Right renal cortex interstitium (tissue), 3 donors: ENCODE data around the gene SYT1. TPM values are rescaled to one million over a fixed set of nuclear protein-coding genes. Genes with fewer than 3 reads are reported as not detected.

Source experiments
- DNase-seq, 3 donors: peaks; one replicate each; pipeline ENCODE4 v3.0.0-alpha.2; 2013; ENCODE audit warnings: low read depth in 3 of 3, low spot score in 2 of 3
- polyA plus RNA-seq, 3 donors: library from polyadenylated mRNA; unstranded; fragments of 120-200 nt; gene quantifications; one replicate each; pipeline ENCODE4 v1.2.1, GENCODE V29; 2013; ENCODE audit not compliant: insufficient read length in 3 of 3

The SYT1 gene
- polyA plus RNA-seq, 3 donors, result 21.4 to 23.9 (median 21.8) TPM

DNA sequence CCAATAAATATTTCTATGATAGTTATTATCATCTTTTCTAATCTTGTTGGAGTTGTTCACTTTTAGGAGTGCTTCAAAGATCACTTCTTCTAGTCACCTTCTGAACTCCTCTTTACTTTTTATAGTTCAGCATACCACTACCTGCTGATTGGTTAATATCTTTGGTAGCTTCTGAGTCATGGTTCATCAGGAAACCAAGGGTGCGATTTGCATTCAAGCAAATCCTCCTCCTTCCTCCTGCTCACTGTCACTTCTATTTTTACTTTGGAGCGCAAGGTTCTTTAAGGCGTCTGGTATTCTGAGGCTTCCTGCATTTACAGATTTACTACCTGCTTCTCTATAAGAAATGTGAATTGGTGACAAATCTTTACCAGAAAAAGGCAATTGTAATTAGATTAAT, 24.0 kb downstream of the SYT1 start:
- no peak for DNase-seq

DNA sequence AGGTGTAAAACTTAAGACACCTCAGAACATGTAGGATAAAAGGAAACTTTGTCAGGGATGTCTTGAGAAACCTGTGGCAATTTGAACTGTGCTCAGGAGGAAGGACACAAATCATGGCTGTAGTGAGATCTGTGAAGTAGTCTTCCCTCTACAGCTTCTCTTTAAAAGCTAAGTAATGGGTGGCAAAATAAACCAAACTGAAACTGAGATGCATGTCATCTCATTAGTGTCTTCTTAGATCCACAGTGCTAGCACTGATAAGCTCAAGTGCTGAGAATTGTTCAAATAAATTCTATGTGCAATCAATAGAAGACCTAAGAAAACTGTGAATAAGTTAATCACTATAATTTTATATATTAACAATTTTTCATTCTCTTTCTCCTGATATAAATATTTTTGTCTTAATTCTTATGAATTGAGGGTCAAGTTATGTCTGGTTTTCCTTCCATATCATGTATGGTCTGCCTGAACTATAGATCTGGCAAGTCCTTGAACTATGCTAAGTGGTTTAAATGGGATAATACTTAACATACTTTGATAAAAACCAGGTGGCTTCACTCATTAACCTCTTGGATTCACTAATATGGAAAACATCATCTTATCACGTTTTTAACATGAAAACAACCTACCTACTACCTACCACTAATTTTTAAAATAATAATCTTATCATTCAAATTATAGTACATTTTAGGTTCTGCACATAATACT, 27.2 kb downstream of the SYT1 start:
- no peak for DNase-seq

DNA sequence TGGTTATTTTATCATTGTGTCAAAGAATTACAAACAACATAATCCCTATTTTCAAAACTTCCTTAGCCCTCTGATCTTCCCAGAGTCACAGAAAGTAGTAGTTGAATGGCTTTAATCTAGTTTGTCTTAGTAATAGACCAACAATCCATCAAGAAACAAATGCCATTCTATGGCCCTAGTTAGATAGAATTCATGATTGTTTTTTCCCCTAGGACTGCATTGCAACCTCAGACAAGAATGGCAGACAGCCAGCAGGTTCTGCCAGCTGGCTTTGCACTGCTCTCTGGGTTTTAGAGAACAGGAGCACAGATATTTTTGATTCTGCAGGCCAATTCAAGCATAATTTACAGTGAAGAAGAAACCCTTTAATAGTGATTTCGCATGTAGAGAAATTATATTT, 33.8 kb downstream of the SYT1 start:
- no peak for DNase-seq

DNA sequence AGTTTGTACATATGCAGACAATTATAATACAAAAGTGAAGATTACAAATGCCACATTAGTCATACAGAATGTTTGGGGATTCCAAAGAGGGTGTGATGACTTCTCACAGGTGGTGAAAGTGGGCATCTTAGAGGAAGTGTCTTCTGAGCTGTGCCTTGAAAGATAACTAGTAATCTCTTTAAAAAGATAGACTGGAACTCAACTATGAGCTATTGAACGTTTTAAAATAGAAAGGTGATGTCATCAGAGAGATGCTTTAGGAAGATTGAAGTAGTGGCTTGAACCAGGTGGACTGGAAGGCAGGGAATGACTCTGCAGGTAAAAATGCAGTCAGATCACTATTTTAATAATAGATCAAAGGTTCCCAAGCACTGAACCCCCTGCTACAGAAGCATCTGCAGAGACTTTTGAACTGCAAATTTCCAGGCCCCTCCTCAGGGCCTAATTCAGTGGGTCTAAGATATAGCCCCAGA, 50.3 kb downstream of the SYT1 start:
- no peak for DNase-seq

DNA sequence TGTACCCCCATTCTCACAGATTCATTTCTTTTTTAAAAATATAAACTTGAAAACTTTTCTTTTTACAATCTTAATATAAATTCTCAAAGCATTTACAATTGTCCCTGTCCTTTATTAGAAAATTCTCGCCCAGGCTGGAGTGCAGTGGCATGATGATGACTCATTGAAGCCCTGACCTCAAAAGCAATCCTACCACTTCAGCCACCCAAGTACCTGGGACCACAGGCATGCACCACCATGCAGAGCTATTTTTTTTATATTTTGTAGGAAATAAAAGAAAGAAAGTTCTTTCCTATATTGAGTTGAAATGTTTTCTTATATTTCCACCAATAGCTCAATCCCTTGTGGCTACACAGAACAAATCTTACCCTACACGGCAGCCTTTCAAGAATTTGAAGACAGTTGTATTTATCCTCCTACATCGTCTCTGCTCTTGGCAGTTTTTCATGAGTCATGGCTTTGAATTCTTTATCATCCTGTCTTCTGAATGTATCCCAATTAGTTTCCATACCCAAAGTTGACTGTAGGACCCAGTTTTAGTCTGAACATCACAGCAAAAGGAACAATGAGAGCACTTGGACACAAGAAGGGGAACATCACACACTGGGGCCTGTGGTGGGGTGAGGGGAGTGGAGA, 52.4 kb downstream of the SYT1 start:
- no peak for DNase-seq

DNA sequence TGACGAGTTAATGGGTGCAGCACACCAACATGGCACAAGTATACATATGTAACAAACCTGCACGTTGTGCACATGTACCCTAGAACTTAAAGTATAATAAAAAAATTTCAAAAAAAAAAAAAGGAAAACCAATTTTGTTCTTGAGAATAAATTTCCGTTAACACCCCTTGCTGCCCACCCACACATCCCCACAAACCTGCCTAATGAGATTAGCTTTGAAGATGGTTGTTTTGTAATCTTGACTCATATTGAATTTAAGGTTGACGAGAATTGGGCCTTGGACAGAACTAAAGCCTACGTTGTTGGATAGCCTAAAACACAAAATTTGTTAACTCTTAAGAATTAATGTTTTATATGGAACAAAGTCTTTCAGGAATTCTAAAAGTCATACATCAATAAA, 52.9 kb downstream of the SYT1 start:
- no peak for DNase-seq

DNA sequence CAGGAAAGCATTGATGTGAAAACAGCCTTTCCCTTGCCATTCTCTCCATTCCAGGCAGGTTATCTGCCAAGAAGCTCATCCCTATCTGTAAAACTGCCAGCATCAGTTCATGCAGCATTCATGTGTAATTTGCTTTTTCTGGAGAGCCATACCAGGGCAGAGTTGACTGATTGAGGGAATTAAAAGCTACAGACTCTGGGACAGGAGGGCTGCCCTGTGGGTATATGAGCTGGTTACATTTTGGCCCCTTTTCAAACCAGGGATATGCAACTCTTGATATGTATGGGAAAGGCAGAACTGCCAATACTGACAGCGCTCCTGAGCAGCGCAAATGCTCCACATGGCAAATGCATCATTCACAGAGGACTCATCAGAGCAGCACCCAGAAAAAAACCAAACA, 53.7 kb downstream of the SYT1 start:
- no peak for DNase-seq

DNA sequence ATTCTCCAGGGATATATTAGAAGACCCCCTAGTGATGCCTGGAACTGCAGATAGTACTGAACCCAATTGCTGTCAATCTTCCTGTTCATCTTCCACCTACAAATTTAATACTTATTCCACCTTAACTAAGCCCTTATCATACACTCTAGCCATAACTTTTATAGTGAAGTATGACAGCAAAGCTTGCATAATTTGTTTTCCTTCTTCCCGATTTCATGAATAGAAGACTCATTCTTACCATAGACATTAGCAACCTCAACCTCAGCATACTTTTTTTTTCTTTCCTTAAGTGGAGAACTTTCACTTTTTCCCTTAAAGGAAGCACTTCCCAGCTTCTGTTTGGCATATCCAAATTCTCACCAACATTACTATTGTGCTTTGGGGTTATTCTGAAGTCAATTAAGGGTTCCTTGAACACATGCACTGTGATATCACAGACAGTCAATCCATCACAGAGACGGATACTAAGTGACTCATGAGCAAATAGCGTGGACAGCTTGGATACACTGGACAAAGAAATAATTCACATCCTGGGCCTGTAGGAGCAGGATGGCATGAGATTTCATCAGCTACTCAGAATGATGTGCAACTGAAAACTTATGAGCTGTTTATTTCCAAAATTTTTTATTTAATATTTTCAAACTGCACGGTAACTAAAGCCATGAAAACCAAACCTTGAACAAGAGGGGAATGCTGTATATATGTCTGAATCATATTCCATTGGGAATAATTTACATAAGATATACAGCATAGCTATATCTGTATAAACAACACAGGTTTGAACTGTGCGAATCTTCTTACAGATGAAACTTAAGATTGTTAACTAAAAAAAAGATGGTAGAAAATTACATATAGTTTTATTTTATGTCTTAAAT, 63.9 kb downstream of the SYT1 start:
- no peak for DNase-seq

DNA sequence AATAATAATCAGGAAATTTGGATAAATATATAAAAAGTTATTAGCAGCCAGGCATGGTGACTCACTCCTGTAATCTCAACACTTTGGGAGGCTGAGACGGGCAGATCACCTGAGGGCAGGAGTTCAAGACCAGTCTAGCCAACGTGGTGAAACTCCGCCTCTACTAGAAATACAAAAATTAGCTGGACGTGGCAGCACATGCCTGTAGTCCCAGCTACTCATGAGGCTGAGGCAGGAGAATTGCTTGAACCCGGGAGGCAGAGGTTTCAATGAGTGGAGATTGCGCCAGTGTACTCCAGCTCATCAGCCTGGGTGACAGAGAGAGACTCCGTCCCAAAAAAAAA, 64.5 kb downstream of the SYT1 start:
- DNase-seq, result no peak

DNA sequence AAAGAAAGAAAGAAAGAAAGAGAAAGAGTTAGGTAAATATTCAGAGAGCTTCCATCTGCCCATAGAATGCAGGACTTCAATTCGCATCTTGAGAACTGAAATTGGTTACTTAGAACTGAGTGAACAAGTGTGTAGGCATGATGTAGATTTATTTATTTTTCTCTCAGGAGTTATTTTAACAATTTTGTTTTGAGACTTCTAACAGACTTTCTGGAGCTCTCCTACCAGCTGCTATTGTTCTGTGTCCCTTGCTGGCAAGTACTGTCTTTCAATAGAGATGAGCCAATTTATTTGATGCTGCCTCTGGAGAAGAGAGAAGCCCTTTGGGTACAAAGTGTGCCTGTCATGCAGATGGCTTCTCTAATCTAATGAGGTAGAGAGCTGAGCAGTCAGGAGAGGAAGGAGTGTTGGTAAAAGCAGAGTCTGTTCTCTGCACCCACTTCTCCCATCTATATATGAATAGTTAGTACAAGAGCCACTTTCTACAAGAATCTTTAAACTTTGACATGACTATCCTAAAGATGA, 67.0 kb downstream of the SYT1 start:
- DNase-seq, result no peak

DNA sequence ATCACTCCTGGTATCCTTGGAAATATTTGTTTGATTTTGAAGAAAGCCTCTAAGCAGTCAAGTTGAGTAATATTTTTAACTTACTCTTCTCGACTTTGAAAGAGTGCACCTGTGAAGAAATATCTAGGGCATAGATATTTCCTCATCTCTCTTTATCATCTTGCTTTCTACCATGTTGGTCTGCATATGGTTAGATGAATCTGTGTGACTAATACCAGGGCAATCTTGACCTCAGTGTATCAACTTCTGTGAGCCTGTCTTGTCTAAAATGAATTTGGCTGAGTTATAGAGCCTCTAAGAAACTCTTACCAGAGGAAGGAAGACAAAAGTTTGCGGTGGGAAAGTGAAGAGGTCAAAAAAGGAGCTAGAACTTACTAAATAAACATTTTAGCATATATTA, 68.4 kb downstream of the SYT1 start:
- no peak for DNase-seq

DNA sequence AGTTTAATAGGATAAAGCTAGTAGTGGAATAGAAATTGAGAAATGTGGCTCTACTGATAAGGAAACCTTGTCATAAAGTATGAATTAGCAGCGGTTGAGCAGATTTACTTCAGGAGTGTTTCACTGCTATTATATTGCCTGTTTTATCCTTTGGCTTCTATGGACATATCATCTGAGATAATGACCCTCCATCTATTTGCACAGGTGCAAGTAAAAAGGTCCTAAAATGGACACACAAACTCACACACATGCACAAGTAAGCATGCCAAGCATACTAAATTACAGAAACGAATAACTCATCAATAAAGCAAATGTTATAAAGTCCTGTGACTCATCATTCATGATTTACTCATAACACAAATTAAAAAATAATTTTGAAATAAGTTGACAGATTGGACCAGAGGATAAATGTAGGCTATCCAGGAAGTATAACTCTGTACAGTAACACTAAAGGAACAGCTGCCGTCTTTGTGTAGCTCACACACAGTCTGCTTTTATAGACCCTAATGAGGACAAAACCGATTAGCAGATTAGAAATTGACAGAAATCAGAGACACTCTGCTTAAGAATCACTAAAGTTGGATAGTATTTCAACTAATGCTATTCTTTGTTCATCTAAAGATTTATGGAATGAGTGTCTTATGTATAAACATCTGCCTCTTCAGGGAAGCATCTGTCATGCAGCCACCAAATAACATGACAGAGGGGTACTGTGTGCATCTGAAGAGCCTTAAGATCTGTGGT, 73.9 kb downstream of the SYT1 start:
- DNase-seq, result no peak

DNA sequence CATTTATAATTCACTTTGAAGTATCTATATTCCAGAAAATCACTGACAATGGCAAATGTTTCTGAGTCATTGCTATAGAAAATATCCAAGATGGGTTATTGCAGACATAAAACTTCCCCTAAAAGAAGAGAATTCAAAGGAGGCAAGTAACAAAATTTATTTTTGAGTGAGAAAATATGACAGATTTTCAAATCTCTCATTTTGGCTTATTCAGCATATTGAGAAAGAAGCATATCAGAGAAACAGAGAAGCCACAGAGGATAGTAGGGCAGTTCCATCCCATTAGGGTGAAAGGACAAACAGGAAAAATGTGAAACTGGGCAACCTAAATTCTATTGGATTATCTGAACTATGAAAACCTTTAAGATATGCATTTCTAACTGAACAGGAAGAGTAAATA, 85.0 kb downstream of the SYT1 start:
- DNase-seq, result no peak

DNA sequence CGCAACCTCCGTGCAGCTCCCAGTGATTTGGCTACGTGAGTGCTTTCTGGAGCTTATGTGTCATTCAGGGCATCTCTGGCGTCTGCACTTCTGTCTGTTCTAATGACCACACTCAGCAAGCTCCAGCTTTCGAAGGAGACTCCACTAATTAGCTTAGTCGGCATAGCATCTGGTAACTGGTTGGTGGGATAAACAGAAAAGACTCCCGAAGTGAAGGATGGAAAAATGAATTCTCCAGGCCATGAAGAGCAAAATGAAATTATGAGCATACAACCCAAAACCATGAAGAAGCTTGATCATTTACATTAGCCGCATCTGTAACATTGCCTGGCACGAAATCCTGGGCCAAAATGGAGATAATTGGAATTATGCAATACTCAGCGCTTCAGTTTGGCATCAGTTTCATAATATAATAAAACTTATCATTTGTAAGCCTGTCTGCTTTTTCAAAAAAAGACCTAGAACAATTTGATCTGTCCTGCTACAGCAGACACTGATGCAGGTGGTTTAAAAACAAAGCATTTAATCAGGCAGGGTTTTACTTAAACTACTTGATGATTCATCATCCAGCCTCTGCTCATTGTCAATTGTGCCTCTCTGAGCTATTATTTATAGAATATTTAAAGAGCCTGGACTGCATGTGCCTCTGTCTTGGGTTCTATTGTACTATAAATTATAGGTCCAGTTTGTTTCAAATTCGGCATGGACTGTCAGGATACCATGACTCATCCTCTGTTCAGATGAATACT, 87.4 kb downstream of the SYT1 start:
- no peak for DNase-seq

DNA sequence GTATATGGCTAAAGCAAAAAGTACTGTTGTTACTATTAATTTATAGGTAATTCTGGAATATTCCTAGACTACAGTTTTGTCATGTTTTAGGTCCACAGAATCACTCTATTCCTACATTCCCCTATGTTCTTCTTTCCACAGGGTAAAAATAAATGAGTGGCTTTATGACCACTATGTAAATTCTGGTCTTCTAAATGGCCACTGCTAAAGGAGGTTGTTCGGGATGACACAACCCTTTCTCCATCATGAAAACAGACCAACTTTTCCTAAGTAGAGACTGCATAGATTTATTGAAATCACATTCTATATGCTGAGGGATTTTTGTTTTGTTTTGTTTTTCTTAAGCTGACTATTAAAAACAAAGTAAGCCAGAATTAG, 88.0 kb downstream of the SYT1 start:
- no peak for DNase-seq

DNA sequence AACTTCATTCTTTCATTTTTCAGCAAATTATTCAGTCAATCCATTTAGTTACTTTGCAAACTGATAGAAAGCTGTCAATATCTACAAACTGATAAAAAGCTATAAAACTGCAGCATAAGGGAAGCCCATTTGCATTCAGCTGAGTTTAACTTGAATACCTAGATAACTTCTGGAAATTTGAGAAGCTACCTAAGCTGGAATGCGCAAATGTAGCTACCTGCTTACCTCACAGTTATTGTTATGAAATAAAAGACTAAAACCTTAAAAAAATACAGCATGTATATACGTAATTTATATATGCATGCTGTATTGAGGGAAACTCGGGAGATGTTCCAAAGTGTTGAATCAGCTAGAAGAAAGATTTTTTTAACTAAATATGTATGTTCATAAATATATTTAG, 94.4 kb downstream of the SYT1 start:
- no peak for DNase-seq

DNA sequence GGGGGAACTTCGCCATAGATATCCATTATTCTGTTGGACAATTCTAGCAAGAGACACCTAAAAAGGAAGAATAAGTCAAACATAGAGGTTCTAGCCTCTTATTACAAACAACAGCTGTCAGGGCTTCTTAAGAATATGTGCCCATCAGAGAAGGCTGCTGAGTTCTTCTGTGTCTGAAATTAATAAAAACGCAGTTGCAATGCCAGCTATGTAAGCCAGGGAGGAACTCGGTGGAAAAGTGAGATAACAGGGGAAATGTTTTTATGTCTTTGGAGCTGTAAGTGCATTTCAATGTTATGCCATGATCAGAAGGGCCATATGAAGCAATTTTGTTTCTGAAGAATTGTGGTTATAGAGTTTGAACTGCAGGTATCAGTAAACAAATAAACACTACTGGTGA, 95.0 kb downstream of the SYT1 start:
- DNase-seq, result no peak

DNA sequence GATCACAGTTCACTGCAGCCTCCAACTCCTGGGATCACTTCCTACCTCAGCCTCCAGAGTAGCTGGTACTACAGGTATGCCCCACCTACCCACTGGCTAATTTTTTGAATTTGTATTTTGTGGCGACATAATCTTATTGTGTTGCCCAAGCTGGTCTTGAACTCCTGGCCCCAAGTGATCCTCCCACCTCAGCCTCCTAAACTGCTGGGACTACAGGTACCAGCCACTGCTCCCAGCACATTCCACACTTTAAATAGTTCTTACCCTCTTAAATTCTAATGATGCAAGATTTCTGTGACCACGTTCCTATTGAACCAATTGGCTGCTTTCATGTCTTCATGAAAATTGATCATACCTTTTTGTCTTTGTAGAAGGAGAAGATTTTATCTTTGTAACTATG, 96.6 kb downstream of the SYT1 start:
- no peak for DNase-seq

DNA sequence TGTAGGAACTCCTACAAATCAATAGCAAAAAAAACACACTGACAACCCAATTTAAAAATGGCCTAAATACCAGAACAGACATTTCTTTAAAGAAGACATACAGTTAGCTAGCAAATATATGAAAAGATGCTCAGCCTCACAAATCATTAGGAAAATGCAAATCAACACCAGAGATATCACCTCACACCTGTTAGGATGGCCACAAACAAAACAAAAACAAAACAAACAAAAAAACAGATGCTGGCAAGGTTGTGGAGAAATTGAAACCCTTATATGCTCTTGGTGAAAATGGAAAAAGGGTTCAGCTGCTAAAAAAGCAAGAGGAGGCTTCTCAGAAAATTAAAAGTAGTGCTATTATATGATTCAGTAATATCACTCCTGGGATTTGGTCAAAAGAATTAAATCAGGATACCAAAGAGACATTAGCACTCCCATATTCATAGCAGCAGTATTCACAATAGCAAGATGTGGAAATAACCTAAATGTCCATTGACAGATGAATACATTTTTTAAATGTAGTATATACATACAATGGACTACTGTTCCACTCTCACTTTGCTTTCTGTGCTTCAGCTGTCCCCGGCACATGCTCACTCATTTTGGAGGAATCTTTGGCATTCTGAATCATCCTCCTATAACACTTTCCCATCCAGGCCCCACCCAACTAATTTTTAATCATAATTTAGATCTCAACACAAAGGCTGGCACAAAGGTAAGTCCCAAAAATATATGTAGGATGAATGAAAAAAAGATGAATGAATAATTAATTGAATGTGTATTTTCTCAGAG, 99.1 kb downstream of the SYT1 start:
- no peak for DNase-seq
